ENCODE results near the gene TCTA.

The TCTA gene

GRCh38 chr3:49415931-49416601 lies 3.8 kb downstream of the TCTA start:
- peaks cover 11% of the 10 kb centered on the region for H3K4me1 ChIP-seq
- H3K27me3 ChIP-seq (ENCODE audit: low read depth), result no peaks in the 10 kb centered on the region
- peaks cover 41% of the 10 kb centered on the region for H3K36me3 ChIP-seq (replicated peaks)
- no peak overlapping the region for H3K4me3 ChIP-seq
- H3K9me3 ChIP-seq, result no peaks in the 10 kb centered on the region
- no peak for DNase-seq (ENCODE audit: low spot score in 2 of 2)
- in situ Hi-C loops (cut with MboI; ENCODE audit: low sequenced_read_pairs), result no loop called here

GRCh38 chr3:49416867-49417266 lies 4.6 kb downstream of the TCTA start:
- Histone ChIP-seq H3K9me3 (no peaks in the 10 kb centered on the region), H3K27me3 (ENCODE audit: low read depth) (no peaks in the 10 kb centered on the region), H3K4me1 (peaks cover 11% of the 10 kb centered on the region), H3K4me3 (no peak overlapping the region), H3K36me3 (replicated peaks) (peaks cover 39% of the 10 kb centered on the region)
- DNase-seq (ENCODE audit: low spot score in 2 of 2), result no peak
- in situ Hi-C loops (cut with MboI; ENCODE audit: low sequenced_read_pairs), result no loop called here

- Histone ChIP-seq H3K4me1 (peaks cover 11% of the 10 kb centered on the region), H3K36me3 (replicated peaks) (peaks cover 39% of the 10 kb centered on the region), H3K9me3 (no peaks in the 10 kb centered on the region), H3K4me3 (no peak overlapping the region), H3K27me3 (ENCODE audit: low read depth) (no peaks in the 10 kb centered on the region)
- in situ Hi-C loops (cut with MboI; ENCODE audit: low sequenced_read_pairs), result no loop called here
- no peak for DNase-seq (ENCODE audit: low spot score in 2 of 2)
Measured at GRCh38 chr3:49417516-49418120, 5.4 kb downstream of the TCTA start.

- H3K4me1 ChIP-seq, result no peaks in the 10 kb centered on the region
- H3K9me3 ChIP-seq, result no peaks in the 10 kb centered on the region
- in situ Hi-C loops (cut with MboI; ENCODE audit: low sequenced_read_pairs), result no loop called here
- H3K27me3 ChIP-seq (ENCODE audit: low read depth), result no peaks in the 10 kb centered on the region
- H3K36me3 ChIP-seq (replicated peaks), result peaks cover 10% of the 10 kb centered on the region
- no peak for DNase-seq (ENCODE audit: low spot score in 2 of 2)
- no peak overlapping the region for H3K4me3 ChIP-seq
Measured at GRCh38 chr3:49421890-49422378, 9.7 kb downstream of the TCTA start.

- no peak for DNase-seq (ENCODE audit: low spot score in 2 of 2)
- no peaks in the 10 kb centered on the region for H3K4me1 ChIP-seq
- in situ Hi-C loops (cut with MboI; ENCODE audit: low sequenced_read_pairs), result no loop called here
- peaks cover 3% of the 10 kb centered on the region; the same call in 1 of the 2 replicates for H3K36me3 ChIP-seq (replicated peaks)
- no peak within 1 kb of the TSS for H3K4me3 ChIP-seq
- H3K9me3 ChIP-seq, result no peaks in the 10 kb centered on the region
- H3K27me3 ChIP-seq (ENCODE audit: low read depth), result no peaks in the 10 kb centered on the region
Measured at GRCh38 chr3:49422379-49423248, 10.4 kb downstream of the TCTA start, which contains the start of gene AMT. AMT (minus strand) TSS chr3:49422473; CDS start chr3:49422450, 23 bp downstream.

- peaks cover 2% of the 10 kb centered on the region for H3K4me1 ChIP-seq
- in situ Hi-C loops (cut with MboI; ENCODE audit: low sequenced_read_pairs), result loop anchor here (25.0 kb wide), 1 partner anchor 263 kb away; the partner anchor contains the start of genes CCDC71 and KLHDC8B
- no peaks in the 10 kb centered on the region; the same call in 1 of the 2 replicates for H3K36me3 ChIP-seq (replicated peaks)
- H3K4me3 ChIP-seq, result no peak overlapping the region
- no peaks in the 10 kb centered on the region for H3K9me3 ChIP-seq
- H3K27me3 ChIP-seq (ENCODE audit: low read depth), result no peaks in the 10 kb centered on the region
- no peak for DNase-seq (ENCODE audit: low spot score in 2 of 2)
Measured at GRCh38 chr3:49424816-49425215, 12.6 kb downstream of the TCTA start.

- in situ Hi-C loops (cut with MboI; ENCODE audit: low sequenced_read_pairs), result loop anchor here (25.0 kb wide), 1 partner anchor 265 kb away; the partner anchor contains the start of genes CCDC71 and KLHDC8B
- no peaks in the 10 kb centered on the region; the same call in 1 of the 2 replicates for H3K36me3 ChIP-seq (replicated peaks)
- no peak overlapping the region for H3K4me3 ChIP-seq
- no peak for DNase-seq (ENCODE audit: low spot score in 2 of 2)
- H3K4me1 ChIP-seq, result peaks cover 2% of the 10 kb centered on the region
- no peaks in the 10 kb centered on the region for H3K9me3 ChIP-seq
- H3K27me3 ChIP-seq (ENCODE audit: low read depth), result no peaks in the 10 kb centered on the region
Measured at GRCh38 chr3:49427586-49427985, 15.4 kb downstream of the TCTA start.

- no peak for DNase-seq (ENCODE audit: low spot score in 2 of 2)
- peaks cover 2% of the 10 kb centered on the region for H3K4me1 ChIP-seq
- H3K9me3 ChIP-seq, result no peaks in the 10 kb centered on the region
- H3K36me3 ChIP-seq (replicated peaks), result no peaks in the 10 kb centered on the region; the same call in 1 of the 2 replicates
- in situ Hi-C loops (cut with MboI; ENCODE audit: low sequenced_read_pairs), result loop anchor here (25.0 kb wide), 1 partner anchor 266 kb away; the partner anchor contains the start of genes CCDC71 and KLHDC8B
- H3K27me3 ChIP-seq (ENCODE audit: low read depth), result no peaks in the 10 kb centered on the region
- peak overlapping the region; percentile 58 for H3K4me3 ChIP-seq
Measured at GRCh38 chr3:49428752-49429080, 16.5 kb downstream of the TCTA start.

GRCh38 chr3:49434731-49435130 lies 22.5 kb downstream of the TCTA start:
- H3K4me1 ChIP-seq, result no peaks in the 10 kb centered on the region; the same call in 1 of the 2 replicates
- no peak overlapping the region for H3K4me3 ChIP-seq
- no peaks in the 10 kb centered on the region for H3K36me3 ChIP-seq (replicated peaks)
- in situ Hi-C loops (cut with MboI; ENCODE audit: low sequenced_read_pairs), result loop anchor here (25.0 kb wide), 1 partner anchor 272 kb away; the partner anchor contains the start of genes CCDC71 and KLHDC8B
- no peaks in the 10 kb centered on the region for H3K27me3 ChIP-seq (ENCODE audit: low read depth)
- DNase-seq (ENCODE audit: low spot score in 2 of 2), result no peak
- no peaks in the 10 kb centered on the region for H3K9me3 ChIP-seq

GRCh38 chr3:49445391-49445790 lies 33.2 kb downstream of the TCTA start:
- Histone ChIP-seq H3K36me3 (replicated peaks) (no peaks in the 10 kb centered on the region), H3K27me3 (ENCODE audit: low read depth) (no peaks in the 10 kb centered on the region), H3K4me1 (peaks cover 9% of the 10 kb centered on the region; the same call in 1 of the 2 replicates), H3K4me3 (no peak overlapping the region), H3K9me3 (no peaks in the 10 kb centered on the region)
- no peak for DNase-seq (ENCODE audit: low spot score in 2 of 2)
- in situ Hi-C loops (cut with MboI; ENCODE audit: low sequenced_read_pairs), result loop anchor here (10.0 to 25.0 kb wide), 2 partner anchors 283 to 461 kb away; partner anchors contain the start of genes CCDC71 and KLHDC8B

- DNase-seq (ENCODE audit: low spot score in 2 of 2), result no peak
- no peaks in the 10 kb centered on the region for H3K4me1 ChIP-seq
- H3K4me3 ChIP-seq, result no peak overlapping the region
- no peaks in the 10 kb centered on the region for H3K27me3 ChIP-seq (ENCODE audit: low read depth)
- no peaks in the 10 kb centered on the region for H3K36me3 ChIP-seq (replicated peaks)
- in situ Hi-C loops (cut with MboI; ENCODE audit: low sequenced_read_pairs), result no loop called here
- no peaks in the 10 kb centered on the region for H3K9me3 ChIP-seq
Measured at GRCh38 chr3:49453621-49454020, 41.4 kb downstream of the TCTA start.

GRCh38 chr3:49454458-49454857 lies 42.2 kb downstream of the TCTA start:
- peak in 1 of 2 experiments; percentile 42 for DNase-seq (ENCODE audit: low spot score in 2 of 2)
- in situ Hi-C loops (cut with MboI; ENCODE audit: low sequenced_read_pairs), result no loop called here
- H3K27me3 ChIP-seq (ENCODE audit: low read depth), result no peaks in the 10 kb centered on the region

GRCh38 chr3:49454898-49455681 lies 42.9 kb downstream of the TCTA start:
- Histone ChIP-seq H3K4me3 (no peak overlapping the region), H3K27me3 (ENCODE audit: low read depth) (no peaks in the 10 kb centered on the region), H3K36me3 (replicated peaks) (no peaks in the 10 kb centered on the region), H3K9me3 (no peaks in the 10 kb centered on the region), H3K4me1 (no peaks in the 10 kb centered on the region)
- no peak for DNase-seq (ENCODE audit: low spot score in 2 of 2)
- in situ Hi-C loops (cut with MboI; ENCODE audit: low sequenced_read_pairs), result no loop called here

More at GRCh38 chr3:49454458-49454857, 42.2 kb downstream of the TCTA start:
- H3K4me3 ChIP-seq, result no peak overlapping the region
- H3K36me3 ChIP-seq (replicated peaks), result no peaks in the 10 kb centered on the region
- no peaks in the 10 kb centered on the region for H3K4me1 ChIP-seq
- H3K9me3 ChIP-seq, result no peaks in the 10 kb centered on the region

All from HAP-1 (cell line).